OCI-M2 (cell line): ENCODE measurements around the gene CS.
"Not testable (repeated sequence)": the region's sequence is repeated elsewhere in the genome, so short reads cannot be mapped to it uniquely, and the experiment has no call there.

Experiments
- DNase-seq: peaks from one replicate; lab custom pipeline; 2025; ENCODE audit not compliant: unreplicated experiment; lab: John Stamatoyannopoulos, UW

The CS gene

GRCh38 chr12:56282030-56282429 lies 18.1 kb downstream of the CS start:
- DNase-seq, result no peak

GRCh38 chr12:56280849-56281248 lies 19.3 kb downstream of the CS start:
- DNase-seq, result no peak

GRCh38 chr12:56278905-56279304 lies 21.2 kb downstream of the CS start:
- DNase-seq, result no peak

GRCh38 chr12:56274299-56274698 lies 25.8 kb downstream of the CS start:
- DNase-seq, result no peak

- DNase-seq, result not testable (repeated sequence)
Measured at GRCh38 chr12:56272468-56272867, 27.7 kb downstream of the CS start.

GRCh38 chr12:56271031-56271430 lies 29.1 kb downstream of the CS start:
- no peak for DNase-seq

GRCh38 chr12:56267443-56268071 lies 32.6 kb downstream of the CS start:
- DNase-seq, result no peak

GRCh38 chr12:56266693-56267442 lies 33.3 kb downstream of the CS start, which contains the start of gene COQ10A:
Gene COQ10A (plus strand): TSS chr12:56266942. CDS start chr12:56267119, 177 bp downstream.
- peak; percentile 51 for DNase-seq

- DNase-seq, result not testable (repeated sequence)
Measured at GRCh38 chr12:56266068-56266692, 34.0 kb downstream of the CS start.

- DNase-seq, result not testable (repeated sequence)
Measured at GRCh38 chr12:56262955-56263354, 37.2 kb downstream of the CS start.

- no peak for DNase-seq
Measured at GRCh38 chr12:56261503-56262232, 38.5 kb downstream of the CS start.

- no peak for DNase-seq
Measured at GRCh38 chr12:56260921-56261320, 39.2 kb downstream of the CS start.

GRCh38 chr12:56260380-56260779 lies 39.8 kb downstream of the CS start:
- no peak for DNase-seq

- no peak for DNase-seq
Measured at GRCh38 chr12:56258820-56259183, 41.3 kb downstream of the CS start.

GRCh38 chr12:56258068-56258819 lies 41.9 kb downstream of the CS start, which contains the start of gene ANKRD52:
Gene ANKRD52 (minus strand): TSS chr12:56258384. CDS start chr12:56258269, 115 bp downstream.
- peak; percentile 26 for DNase-seq

GRCh38 chr12:56257491-56258067 lies 42.6 kb downstream of the CS start:
- no peak for DNase-seq

- no peak for DNase-seq
Measured at GRCh38 chr12:56257071-56257470, 43.1 kb downstream of the CS start.

GRCh38 chr12:56256326-56256960 lies 43.7 kb downstream of the CS start:
- DNase-seq, result no peak

- DNase-seq, result no peak
Measured at GRCh38 chr12:56255671-56256070, 44.5 kb downstream of the CS start.

GRCh38 chr12:56253091-56253490 lies 47.0 kb downstream of the CS start:
- DNase-seq, result no peak
